Coronary artery (tissue), 2 donors: Measurements from ENCODE around the gene ANKRD23.

Source experiments
- DNase-seq: peaks from one replicate; pipeline ENCODE4 v3.0.0-alpha.2; 2017; ENCODE audit warnings: low spot score
- H3K27ac ChIP-seq, 2 donors: fragments of 200-600 bp; sonication (generic); one replicate each; pipeline ENCODE4 v1.5.1; 2016 to 2019
- H3K4me3 ChIP-seq: fragments of 200-600 bp; sonication (generic); 2 replicates; pipeline ENCODE4 v1.5.1; 2016; ENCODE audit warnings: mild to moderate bottlenecking, moderate library complexity
- TF ChIP-seq, protein P1 (sequence below): fragments of 200-600 bp; sonication (generic); IDR thresholded peaks from one replicate; pipeline ENCODE4 v1.5.1; 2019; ENCODE audit warnings: antibody characterized with exemption

Gene ANKRD23

DNA sequence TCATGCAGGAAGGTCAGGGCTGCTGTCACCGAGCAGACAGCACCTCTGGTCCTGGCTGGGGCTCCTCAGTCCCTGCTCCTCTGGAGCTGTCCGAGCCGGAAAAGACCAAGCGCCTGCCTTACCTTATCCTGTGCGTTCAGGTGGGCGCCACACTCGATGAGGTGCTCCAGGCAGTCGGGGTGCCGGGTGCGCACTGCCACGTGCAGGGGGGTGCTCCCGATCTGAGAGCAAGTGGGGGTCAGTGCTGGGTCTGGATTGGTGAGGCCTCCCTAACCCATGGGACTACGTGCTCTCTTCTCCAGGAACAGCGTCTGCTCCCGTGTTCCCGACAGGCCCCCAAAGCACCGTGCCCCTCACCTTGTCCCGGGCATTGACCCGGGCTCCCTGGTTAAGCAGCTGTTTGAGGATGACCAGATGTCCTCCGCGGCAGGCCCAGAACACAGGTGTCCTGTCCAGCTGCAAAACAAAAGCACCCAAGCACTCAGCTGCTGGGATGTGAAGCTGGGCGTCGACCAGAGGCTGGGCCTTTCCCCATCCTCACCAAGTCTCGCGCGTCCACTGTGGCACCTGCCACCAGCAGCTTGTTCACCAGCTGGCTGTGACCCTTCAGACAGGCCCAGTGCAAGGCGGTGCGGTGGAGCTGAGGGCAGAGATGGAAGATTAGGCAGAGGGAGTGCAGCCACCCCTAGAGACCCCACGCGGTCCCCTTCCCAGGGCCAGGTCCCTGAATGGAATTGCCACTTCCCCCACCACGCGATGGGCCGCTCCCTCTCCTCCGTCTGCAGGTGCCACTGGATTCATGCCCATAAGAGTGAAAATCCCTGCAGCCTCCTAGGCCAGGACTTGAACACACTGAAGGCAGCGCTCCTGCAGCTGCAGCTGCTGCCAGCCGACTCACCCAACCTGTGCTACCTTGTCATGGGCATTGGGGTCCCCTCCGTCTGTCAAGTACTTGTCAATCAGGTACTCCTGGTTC, 3.7 kb downstream of the ANKRD23 start:
- H3K27ac ChIP-seq: no peak overlapping the region
- TF ChIP-seq, protein P1, sequence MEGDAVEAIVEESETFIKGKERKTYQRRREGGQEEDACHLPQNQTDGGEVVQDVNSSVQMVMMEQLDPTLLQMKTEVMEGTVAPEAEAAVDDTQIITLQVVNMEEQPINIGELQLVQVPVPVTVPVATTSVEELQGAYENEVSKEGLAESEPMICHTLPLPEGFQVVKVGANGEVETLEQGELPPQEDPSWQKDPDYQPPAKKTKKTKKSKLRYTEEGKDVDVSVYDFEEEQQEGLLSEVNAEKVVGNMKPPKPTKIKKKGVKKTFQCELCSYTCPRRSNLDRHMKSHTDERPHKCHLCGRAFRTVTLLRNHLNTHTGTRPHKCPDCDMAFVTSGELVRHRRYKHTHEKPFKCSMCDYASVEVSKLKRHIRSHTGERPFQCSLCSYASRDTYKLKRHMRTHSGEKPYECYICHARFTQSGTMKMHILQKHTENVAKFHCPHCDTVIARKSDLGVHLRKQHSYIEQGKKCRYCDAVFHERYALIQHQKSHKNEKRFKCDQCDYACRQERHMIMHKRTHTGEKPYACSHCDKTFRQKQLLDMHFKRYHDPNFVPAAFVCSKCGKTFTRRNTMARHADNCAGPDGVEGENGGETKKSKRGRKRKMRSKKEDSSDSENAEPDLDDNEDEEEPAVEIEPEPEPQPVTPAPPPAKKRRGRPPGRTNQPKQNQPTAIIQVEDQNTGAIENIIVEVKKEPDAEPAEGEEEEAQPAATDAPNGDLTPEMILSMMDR: no peak
- DNase-seq: no peak
- H3K4me3 ChIP-seq: no peak overlapping the region

DNA sequence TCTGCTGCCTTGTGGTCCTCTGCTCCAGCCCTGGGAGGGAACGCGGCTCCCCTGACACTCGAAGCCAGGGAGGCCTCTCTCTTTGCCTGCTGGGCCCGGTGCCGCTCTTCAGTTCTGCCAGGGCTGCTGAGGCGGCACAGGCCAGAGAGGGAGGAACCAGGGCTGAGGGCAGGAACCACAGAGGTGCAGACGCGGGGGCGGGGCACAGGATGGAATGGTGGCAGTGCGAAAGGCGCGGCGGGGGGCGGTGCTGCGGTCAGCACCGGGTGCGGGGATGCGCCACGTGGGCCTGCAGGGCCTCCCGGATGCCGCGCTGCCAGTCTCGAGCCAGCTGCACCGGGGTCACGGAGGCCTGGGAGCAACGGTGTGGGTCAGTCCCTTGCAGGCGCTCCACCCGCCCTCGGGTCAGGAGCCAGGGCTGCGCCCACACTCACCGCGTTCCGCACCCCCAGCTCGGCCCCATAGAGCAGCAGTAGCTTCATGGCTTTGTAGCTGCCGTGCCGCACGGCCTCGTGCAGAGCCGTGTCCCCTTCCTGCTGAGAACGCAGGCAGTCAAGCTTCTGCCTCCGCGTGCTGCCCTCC, 4.4 kb downstream of the ANKRD23 start:
- TF ChIP-seq, protein P1: no peak
- DNase-seq: peak; percentile 62
- Histone ChIP-seq H3K27ac (no peak overlapping the region), H3K4me3 (no peak overlapping the region)

DNA sequence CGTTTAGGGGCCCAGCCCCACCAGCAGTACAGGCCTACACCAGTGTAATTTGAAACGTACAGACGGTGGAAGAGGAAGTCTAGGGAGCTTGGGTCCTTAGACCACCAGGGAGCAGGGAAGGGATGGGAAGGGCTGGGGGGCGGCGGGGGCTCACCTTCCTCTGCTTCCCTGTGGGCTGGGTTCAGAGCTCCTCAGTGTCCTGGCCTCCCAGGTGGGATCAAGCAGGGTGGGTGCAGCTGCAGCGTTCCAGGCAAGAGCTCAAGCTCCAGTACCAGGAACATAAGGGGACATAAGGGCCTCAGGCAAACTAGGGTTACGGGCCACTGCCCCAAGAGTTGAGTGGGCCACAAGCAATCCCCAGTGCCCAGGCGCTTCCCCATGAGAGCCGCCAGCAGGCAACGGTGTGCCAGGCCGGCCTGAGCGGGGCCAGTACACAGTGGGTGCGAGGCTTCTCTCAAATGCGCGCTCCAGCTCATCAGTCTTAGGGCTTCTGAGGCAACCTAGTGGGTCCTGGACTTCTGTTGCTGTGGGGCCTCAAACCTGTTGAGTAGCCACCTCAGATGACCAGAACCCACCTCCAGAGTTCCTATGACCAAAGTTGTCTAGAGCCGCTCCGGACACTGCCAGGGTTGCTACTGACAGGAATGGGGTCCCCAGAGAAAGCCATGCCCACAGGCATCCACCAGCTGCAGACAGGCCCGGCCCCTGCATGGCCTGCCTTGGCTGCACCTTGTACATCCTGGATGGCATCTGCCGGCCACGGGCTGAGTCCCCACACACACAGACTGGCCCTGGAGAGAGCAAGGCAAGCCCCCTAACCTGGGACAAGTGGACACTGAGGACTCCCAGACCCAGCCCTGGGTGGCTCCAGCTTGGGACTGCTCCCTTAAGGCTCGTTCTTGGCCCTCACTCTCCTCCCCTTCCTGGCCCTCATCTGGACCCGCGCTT, 5.2 kb downstream of the ANKRD23 start:
- Histone ChIP-seq H3K4me3 (no peak overlapping the region), H3K27ac (no peak overlapping the region)
- TF ChIP-seq, protein P1: no peak
- peak; percentile 69 for DNase-seq

DNA sequence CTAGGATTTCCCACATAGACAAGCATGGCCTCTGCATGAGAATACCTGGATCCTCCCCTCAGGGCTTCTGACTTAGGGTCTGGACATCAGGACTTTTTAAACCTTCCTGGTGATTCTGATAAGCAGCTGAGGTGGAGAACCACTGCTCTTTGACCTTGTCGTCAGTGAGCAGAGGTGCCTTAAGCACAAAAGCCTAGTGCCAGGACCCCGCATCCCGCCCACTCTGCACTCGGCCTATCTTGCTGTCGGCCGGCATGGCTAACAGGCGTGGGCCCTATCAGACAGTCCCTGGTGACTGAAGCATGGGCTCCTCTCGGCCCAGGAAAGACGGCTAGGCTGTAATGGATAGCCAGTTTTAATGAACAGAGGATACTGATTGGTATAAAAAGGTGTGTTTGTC, 6.2 kb downstream of the ANKRD23 start:
- no peak for DNase-seq

DNA sequence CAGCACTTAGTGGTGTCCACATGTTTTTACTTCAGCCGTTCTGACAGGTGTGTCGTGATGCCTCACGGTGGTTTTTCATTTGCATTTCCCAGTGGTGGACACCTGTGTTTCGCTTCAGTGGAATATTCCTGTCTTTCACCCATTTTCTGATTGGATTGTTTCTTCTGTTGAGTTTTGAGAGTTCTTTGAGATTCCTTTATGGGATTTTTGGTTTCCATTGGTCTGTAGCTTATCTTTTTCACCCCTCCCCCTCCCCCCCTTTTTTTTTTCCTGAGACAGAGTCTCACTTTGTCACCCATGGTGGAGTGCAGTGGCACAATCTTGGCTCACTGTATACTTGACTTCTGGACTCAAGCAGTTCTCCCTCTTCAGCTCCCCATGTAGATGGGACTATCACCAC, 8.0 kb downstream of the ANKRD23 start:
- no peak for DNase-seq
- TF ChIP-seq, protein P1: no peak
- Histone ChIP-seq H3K27ac (no peak overlapping the region), H3K4me3 (no peak overlapping the region)

More for the DNA sequence above, 6.2 kb downstream of the ANKRD23 start:
- no peak overlapping the region for H3K27ac ChIP-seq
- TF ChIP-seq, protein P1: no peak
- no peak overlapping the region for H3K4me3 ChIP-seq

DNA sequence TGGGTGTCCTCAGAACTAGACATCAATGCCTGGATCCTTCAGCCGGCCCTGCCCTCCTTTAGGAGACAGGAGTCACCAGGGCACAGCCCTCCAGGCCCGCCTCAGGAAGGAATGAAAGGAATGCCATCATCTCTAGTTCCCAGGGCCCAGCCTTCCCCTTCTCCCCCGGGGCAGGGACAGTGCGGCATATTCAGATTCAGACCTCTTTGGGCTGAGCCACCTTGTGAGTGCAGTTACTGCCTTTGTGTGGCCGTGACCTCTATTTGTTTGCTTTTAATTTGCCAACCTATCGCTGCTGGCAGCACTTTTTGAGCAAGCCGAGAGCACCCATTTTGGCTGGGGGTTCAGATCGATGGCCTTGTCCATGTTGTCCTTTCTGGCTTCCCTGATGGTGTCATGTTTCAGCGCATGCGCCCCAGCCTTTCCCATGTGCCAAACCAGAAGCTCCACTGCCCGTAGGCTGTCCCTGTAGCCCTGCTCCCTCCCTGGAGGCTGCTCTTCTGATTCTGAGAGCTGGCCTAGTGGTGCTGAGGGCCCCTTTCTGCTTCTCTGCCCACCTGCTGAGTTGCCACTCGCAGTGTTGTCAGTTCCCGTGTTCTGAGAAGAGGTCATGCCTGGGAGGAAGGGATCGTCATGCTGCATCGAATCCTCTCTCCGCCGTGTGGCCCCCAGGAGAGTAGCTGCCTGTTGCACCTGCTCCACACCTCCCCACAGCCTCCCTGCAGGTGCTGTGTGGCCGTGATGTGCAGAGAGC, 10.9 kb downstream of the ANKRD23 start:
- TF ChIP-seq, protein P1: no peak
- peak; percentile 74 for DNase-seq
- H3K27ac ChIP-seq: peak overlapping the region in 1 of 2 donors; percentile 29
- H3K4me3 ChIP-seq: no peak overlapping the region
